ENCODE results near the gene SPP2.

The SPP2 gene

GRCh38 chr2:234014427-234014826 is 36.1 kb upstream of the SPP2 start:
- no peak for TF ChIP-seq CTCF (IDR thresholded peaks at IDR 0.05; ENCODE audit: control insufficient read depth, insufficient read depth, low read depth, low read length, missing control alignments)
- H3K4me3 ChIP-seq (ENCODE audit: control insufficient read depth, low read depth, low read length): no peak overlapping the region
- no peak for DNase-seq (ENCODE audit: low read depth)

- H3K4me3 ChIP-seq (ENCODE audit: control insufficient read depth, low read depth, low read length): no peak overlapping the region
- TF ChIP-seq CTCF (IDR thresholded peaks at IDR 0.05; ENCODE audit: control insufficient read depth, insufficient read depth, low read depth, low read length, missing control alignments): no peak
- no peak for DNase-seq (ENCODE audit: low read depth)
Measured at GRCh38 chr2:234015861-234016260, 34.6 kb upstream of the SPP2 start.

GRCh38 chr2:234019896-234020295 is 30.6 kb upstream of the SPP2 start:
- no peak for TF ChIP-seq CTCF (IDR thresholded peaks at IDR 0.05; ENCODE audit: control insufficient read depth, insufficient read depth, low read depth, low read length, missing control alignments)
- no peak for DNase-seq (ENCODE audit: low read depth)
- H3K4me3 ChIP-seq (ENCODE audit: control insufficient read depth, low read depth, low read length): no peak overlapping the region

- no peak for TF ChIP-seq CTCF (IDR thresholded peaks at IDR 0.05; ENCODE audit: control insufficient read depth, insufficient read depth, low read depth, low read length, missing control alignments)
- no peak overlapping the region for H3K4me3 ChIP-seq (ENCODE audit: control insufficient read depth, low read depth, low read length)
- no peak for DNase-seq (ENCODE audit: low read depth)
Measured at GRCh38 chr2:234020332-234020731, 30.2 kb upstream of the SPP2 start.

GRCh38 chr2:234022424-234022823 is 28.1 kb upstream of the SPP2 start:
- TF ChIP-seq CTCF (IDR thresholded peaks at IDR 0.05; ENCODE audit: control insufficient read depth, insufficient read depth, low read depth, low read length, missing control alignments): no peak
- H3K4me3 ChIP-seq (ENCODE audit: control insufficient read depth, low read depth, low read length): no peak overlapping the region
- no peak for DNase-seq (ENCODE audit: low read depth)

GRCh38 chr2:234024304-234024703 is 26.2 kb upstream of the SPP2 start:
- no peak for TF ChIP-seq CTCF (IDR thresholded peaks at IDR 0.05; ENCODE audit: control insufficient read depth, insufficient read depth, low read depth, low read length, missing control alignments)

GRCh38 chr2:234025466-234025865 is 25.0 kb upstream of the SPP2 start:
- H3K4me3 ChIP-seq (ENCODE audit: control insufficient read depth, low read depth, low read length): no peak overlapping the region

More at GRCh38 chr2:234024304-234024703, 26.2 kb upstream of the SPP2 start:
- DNase-seq (ENCODE audit: low read depth): no peak
- no peak overlapping the region for H3K4me3 ChIP-seq (ENCODE audit: control insufficient read depth, low read depth, low read length)

More at GRCh38 chr2:234025466-234025865, 25.0 kb upstream of the SPP2 start:
- DNase-seq (ENCODE audit: low read depth): no peak
- TF ChIP-seq CTCF (IDR thresholded peaks at IDR 0.05; ENCODE audit: control insufficient read depth, insufficient read depth, low read depth, low read length, missing control alignments): no peak

Data from AG09309 (cell line).